Adipose tissue (tissue), 3 donors: ENCODE results near the gene PRG3. TPM values are rescaled to one million over a fixed set of nuclear protein-coding genes. Genes with fewer than 3 reads are reported as not detected.

Experiments used
- H3K27ac ChIP-seq: one replicate; pipeline ENCODE4 v1.5.1; 2013; ENCODE audit warnings: low read depth, low read length
- WGBS, 3 donors: extraction: QIAGEN DNeasy Blood & Tissue Kit; methylation state at CpG; one replicate each; pipeline ENCODE4 v1.1.7; 2013; 5-methylcytosine and 5-hydroxymethylcytosine counted together
- polyA plus RNA-seq, 3 donors: library from polyadenylated mRNA; stranded (reverse); fragments of 200-250 nt; gene quantifications; one replicate each; pipeline ENCODE4 v1.2.3, GENCODE V29; 2013
- donor health status: healthy with polysubstance abuse.
- donor health status: Bipolar disorder and iron deficiency.
- donor health status: healthy.

Gene PRG3
- not detected for polyA plus RNA-seq

- WGBS, 3 donors: 80 to 85% (median 82%) methylated on average over 2 of the region's 2 CpGs
- no peak within 1 kb of the TSS for H3K27ac ChIP-seq
These were observed at the start of gene PRG3 for GRCh38 chr11:57380975-57381374. Gene PRG3 (minus strand): TSS chr11:57381150. CDS start chr11:57380708, 442 bp downstream.

- 29 to 82% (median 80%) methylated on average over 4 of the region's 4 CpGs for WGBS, 3 donors
- no peak overlapping the region for H3K27ac ChIP-seq
These were observed 49.0 kb upstream of the PRG3 start for GRCh38 chr11:57429946-57430345.

GRCh38 chr11:57428643-57429042, 47.7 kb upstream of the PRG3 start:
- WGBS, 3 donors: 88 to 90% (median 89%) methylated on average over 5 of the region's 5 CpGs
- no peak overlapping the region for H3K27ac ChIP-seq

- WGBS, 3 donors: 39 to 58% (median 50%) methylated on average over 8 of the region's 8 CpGs
- peak overlapping the region; percentile 92 for H3K27ac ChIP-seq
These were observed 46.8 kb upstream of the PRG3 start for GRCh38 chr11:57427727-57428082.

- H3K27ac ChIP-seq: peak within 1 kb of the TSS; percentile 92
- WGBS, 3 donors: 2 to 8% (median 2%) methylated on average over 30 to 39 of the region's 39 CpGs
These were observed 46.2 kb upstream of the PRG3 start, which contains the start of gene SLC43A3 for GRCh38 chr11:57426929-57427726. Gene SLC43A3 (minus strand): TSS chr11:57427121. CDS start chr11:57426172, 949 bp downstream.

GRCh38 chr11:57426439-57426928, 45.5 kb upstream of the PRG3 start:
- peak overlapping the region; percentile 92 for H3K27ac ChIP-seq
- 11 to 17% (median 12%) methylated on average over 16 of the region's 16 CpGs for WGBS, 3 donors

GRCh38 chr11:57425565-57426438, 44.9 kb upstream of the PRG3 start:
- 32 to 56% (median 33%) methylated on average over 15 of the region's 15 CpGs for WGBS, 3 donors

GRCh38 chr11:57424792-57425564, 44.0 kb upstream of the PRG3 start:
- 19 to 59% (median 22%) methylated on average over 15 of the region's 15 CpGs for WGBS, 3 donors
- peak overlapping the region; percentile 63 for H3K27ac ChIP-seq

More at GRCh38 chr11:57425565-57426438, 44.9 kb upstream of the PRG3 start:
- H3K27ac ChIP-seq: peak overlapping the region; percentile 92

- WGBS, 3 donors: 72 to 80% (median 73%) methylated on average over 9 of the region's 9 CpGs
- H3K27ac ChIP-seq: peak overlapping the region; percentile 63
These were observed 43.3 kb upstream of the PRG3 start for GRCh38 chr11:57424137-57424791.

GRCh38 chr11:57422669-57423068, 41.7 kb upstream of the PRG3 start:
- WGBS, 3 donors: 71 to 85% (median 84%) methylated on average over 4 of the region's 4 CpGs
- no peak overlapping the region for H3K27ac ChIP-seq

GRCh38 chr11:57421805-57422204, 40.9 kb upstream of the PRG3 start:
- no peak overlapping the region for H3K27ac ChIP-seq

- H3K27ac ChIP-seq: no peak overlapping the region
- 89 to 95% (median 94%) methylated on average over 4 of the region's 4 CpGs for WGBS, 3 donors
These were observed 40.1 kb upstream of the PRG3 start for GRCh38 chr11:57421066-57421465.

GRCh38 chr11:57419146-57419545, 38.2 kb upstream of the PRG3 start:
- 84 to 92% (median 86%) methylated on average over 3 of the region's 3 CpGs for WGBS, 3 donors
- no peak overlapping the region for H3K27ac ChIP-seq

GRCh38 chr11:57418131-57418530, 37.2 kb upstream of the PRG3 start:
- no peak overlapping the region for H3K27ac ChIP-seq

GRCh38 chr11:57417056-57417455, 36.1 kb upstream of the PRG3 start:
- no peak overlapping the region for H3K27ac ChIP-seq
- WGBS, 3 donors: 66 to 88% (median 72%) methylated on average over 4 of the region's 4 CpGs

GRCh38 chr11:57416436-57416835, 35.5 kb upstream of the PRG3 start:
- WGBS, 3 donors: 76 to 88% (median 86%) methylated on average over 3 of the region's 3 CpGs
- H3K27ac ChIP-seq: no peak overlapping the region

GRCh38 chr11:57414612-57415212, 33.8 kb upstream of the PRG3 start:
- no peak overlapping the region for H3K27ac ChIP-seq

GRCh38 chr11:57413681-57414080, 32.7 kb upstream of the PRG3 start:
- H3K27ac ChIP-seq: no peak overlapping the region
- 86 to 91% (median 91%) methylated on average over 4 of the region's 4 CpGs for WGBS, 3 donors

More at GRCh38 chr11:57414612-57415212, 33.8 kb upstream of the PRG3 start:
- WGBS, 3 donors: 95 to 98% (median 96%) methylated on average over 11 of the region's 11 CpGs
